Non-pigmented ciliary epithelial cell (primary cell): ENCODE data around the gene PLRG1.
A peak's percentile ranks its signal among the peaks of the same experiment; 100 is the strongest.
"Not testable (repeated sequence)": the region's sequence is repeated elsewhere in the genome, so short reads cannot be mapped to it uniquely, and the experiment has no call there.

Experiments
- DNase-seq: peaks from one replicate; pipeline ENCODE4 v3.0.0-alpha.2; 2010; ENCODE audit warnings: low read depth

Gene PLRG1

GRCh38 chr4:154549894-154550790, at the start of gene PLRG1:
PLRG1 (minus strand) TSS chr4:154550400; CDS start chr4:154550308, 92 bp downstream.
- DNase-seq, result peak; percentile 71

GRCh38 chr4:154597798-154598774, 47.9 kb upstream of the PLRG1 start:
- DNase-seq, result no peak

GRCh38 chr4:154597281-154597680, 47.1 kb upstream of the PLRG1 start:
- not testable (repeated sequence) for DNase-seq

GRCh38 chr4:154595807-154596206, 45.6 kb upstream of the PLRG1 start:
- no peak for DNase-seq

- DNase-seq, result not testable (repeated sequence)
Measured at GRCh38 chr4:154594343-154594742, 44.1 kb upstream of the PLRG1 start.

- DNase-seq, result no peak
Measured at GRCh38 chr4:154593868-154594267, 43.7 kb upstream of the PLRG1 start.

- DNase-seq, result no peak
Measured at GRCh38 chr4:154591890-154592289, 41.7 kb upstream of the PLRG1 start.

GRCh38 chr4:154590329-154591006, 40.3 kb upstream of the PLRG1 start, which contains the start of gene FGA:
FGA (minus strand) TSS chr4:154590742; CDS start chr4:154590687, 55 bp downstream.
- DNase-seq, result no peak

GRCh38 chr4:154589296-154590197, 39.3 kb upstream of the PLRG1 start:
- DNase-seq, result no peak

GRCh38 chr4:154588198-154588597, 38.0 kb upstream of the PLRG1 start:
- no peak for DNase-seq

GRCh38 chr4:154586296-154587033, 36.3 kb upstream of the PLRG1 start:
- no peak for DNase-seq

- DNase-seq, result no peak
Measured at GRCh38 chr4:154585369-154586018, 35.3 kb upstream of the PLRG1 start.

GRCh38 chr4:154584259-154584658, 34.1 kb upstream of the PLRG1 start:
- DNase-seq, result no peak

- DNase-seq, result no peak
Measured at GRCh38 chr4:154583677-154584076, 33.5 kb upstream of the PLRG1 start.

- no peak for DNase-seq
Measured at GRCh38 chr4:154583230-154583629, 33.0 kb upstream of the PLRG1 start.

GRCh38 chr4:154582723-154583122, 32.5 kb upstream of the PLRG1 start:
- DNase-seq, result no peak

- no peak for DNase-seq
Measured at GRCh38 chr4:154579927-154580326, 29.7 kb upstream of the PLRG1 start.

- DNase-seq, result no peak
Measured at GRCh38 chr4:154578919-154579318, 28.7 kb upstream of the PLRG1 start.

- DNase-seq, result no peak
Measured at GRCh38 chr4:154577324-154577723, 27.1 kb upstream of the PLRG1 start.

- no peak for DNase-seq
Measured at GRCh38 chr4:154574311-154574710, 24.1 kb upstream of the PLRG1 start.
